RWPE2 (cell line): Measurements from ENCODE around the gene NCAM1.

ENCODE experiments used
- ATAC-seq: fragments of 200-7000 bp; cut with Tn5 transposase; 3 replicates; pipeline ENCODE4 v1.9.1; 2021; ENCODE audit warnings: low read depth
- DNase-seq: peaks from one replicate; pipeline ENCODE4 v3.0.0-alpha.2; 2020; ENCODE audit warnings: low spot score
- H3K27ac ChIP-seq: fragments of 450-650 bp; 2 replicates; pipeline ENCODE4 v1.5.1; 2017; ENCODE audit warnings: mild to moderate bottlenecking; ENCODE audit not compliant: poor library complexity, severe bottlenecking
- H3K27me3 ChIP-seq: fragments of 250-450 bp; sonication (Bioruptor Pico); 2 replicates; pipeline ENCODE4 v1.5.1; 2021; ENCODE audit warnings: mild to moderate bottlenecking, moderate library complexity; ENCODE audit not compliant: insufficient read depth, poor library complexity, severe bottlenecking
- H3K36me3 ChIP-seq: fragments of 250-450 bp; sonication (Bioruptor Pico); 2 replicates; pipeline ENCODE4 v1.5.1; 2020; ENCODE audit warnings: low read depth, mild to moderate bottlenecking, moderate library complexity
- H3K4me1 ChIP-seq: fragments of 250-450 bp; sonication (Bioruptor Pico); 2 replicates; pipeline ENCODE4 v1.5.1; 2021; ENCODE audit warnings: mild to moderate bottlenecking, moderate library complexity; ENCODE audit not compliant: insufficient read depth, poor library complexity, severe bottlenecking
- H3K4me3 ChIP-seq: fragments of 250-450 bp; sonication (Bioruptor Pico); 2 replicates; pipeline ENCODE4 v1.5.1; 2021; ENCODE audit warnings: mild to moderate bottlenecking, moderate library complexity; ENCODE audit not compliant: severe bottlenecking
- H3K9me3 ChIP-seq: fragments of 250-450 bp; sonication (Bioruptor Pico); 2 replicates; pipeline ENCODE4 v1.5.1; 2021; ENCODE audit warnings: mild to moderate bottlenecking, moderate library complexity; ENCODE audit not compliant: severe bottlenecking
- CTCF ChIP-seq: fragments of 450-650 bp; IDR thresholded peaks from one replicate; pipeline ENCODE4 v1.5.1; 2017; ENCODE audit warnings: mild to moderate bottlenecking, moderate library complexity; ENCODE audit not compliant: poor library complexity, severe bottlenecking

Gene NCAM1

DNA sequence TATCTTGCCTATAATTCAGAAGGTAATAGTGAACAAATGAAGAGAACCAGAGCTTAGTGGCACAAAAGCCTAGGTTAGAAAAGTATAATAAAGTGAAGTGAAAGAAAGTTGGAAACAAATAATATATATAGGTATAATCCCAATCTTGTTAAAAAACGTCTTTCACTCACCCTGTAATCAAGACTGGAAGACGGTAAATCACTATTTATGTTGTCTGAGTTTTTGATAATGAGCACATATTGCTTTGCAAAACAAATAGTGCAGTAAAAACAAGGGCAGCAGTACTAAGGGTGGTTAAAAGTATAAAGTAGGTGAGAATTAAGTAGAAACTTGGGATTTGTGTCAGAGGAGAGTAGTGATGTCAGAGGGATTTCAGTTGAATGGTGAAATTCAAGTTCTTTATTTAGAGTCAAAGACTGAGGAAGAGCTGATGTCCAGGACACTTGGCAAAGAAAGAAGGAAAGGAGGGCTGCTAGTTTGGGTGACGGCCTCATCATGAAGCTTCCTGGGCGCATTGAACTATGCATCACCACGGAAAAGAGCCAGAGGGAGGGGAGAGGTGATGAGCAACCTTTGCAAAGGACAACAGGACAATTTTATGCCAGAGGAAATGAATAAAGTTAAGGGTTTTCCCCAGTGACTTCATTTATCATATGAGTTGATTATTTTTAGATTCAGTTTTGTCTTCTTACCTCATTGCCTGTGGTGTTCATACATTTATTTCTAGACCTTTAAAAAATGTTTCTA lies 11.4 kb downstream of the NCAM1 start:
- H3K27me3 ChIP-seq = peaks cover 77% of the 10 kb centered on the region
- no peak for ATAC-seq

GRCh38 chr11:112975051-112975450 lies 13.8 kb downstream of the NCAM1 start:
- no peak for DNase-seq
- Histone ChIP-seq H3K36me3 (no peaks in the 10 kb centered on the region), H3K27ac (no peak overlapping the region), H3K4me3 (no peak overlapping the region), H3K9me3 (no peaks in the 10 kb centered on the region), H3K27me3 (peaks cover 62% of the 10 kb centered on the region), H3K4me1 (peaks cover 11% of the 10 kb centered on the region)
- ATAC-seq = no peak
- no peak for TF ChIP-seq CTCF

More for the DNA sequence above, 11.4 kb downstream of the NCAM1 start:
- Histone ChIP-seq H3K9me3 (no peaks in the 10 kb centered on the region), H3K4me3 (no peak overlapping the region), H3K4me1 (peaks cover 2% of the 10 kb centered on the region), H3K36me3 (no peaks in the 10 kb centered on the region), H3K27ac (no peak overlapping the region)
- no peak for TF ChIP-seq CTCF
- DNase-seq = no peak

GRCh38 chr11:112975493-112975892 lies 14.3 kb downstream of the NCAM1 start:
- Histone ChIP-seq H3K4me3 (no peak overlapping the region), H3K27ac (no peak overlapping the region), H3K27me3 (peaks cover 58% of the 10 kb centered on the region), H3K4me1 (peaks cover 11% of the 10 kb centered on the region), H3K9me3 (no peaks in the 10 kb centered on the region), H3K36me3 (no peaks in the 10 kb centered on the region)
- ATAC-seq = no peak
- DNase-seq = no peak
- no peak for TF ChIP-seq CTCF

DNA sequence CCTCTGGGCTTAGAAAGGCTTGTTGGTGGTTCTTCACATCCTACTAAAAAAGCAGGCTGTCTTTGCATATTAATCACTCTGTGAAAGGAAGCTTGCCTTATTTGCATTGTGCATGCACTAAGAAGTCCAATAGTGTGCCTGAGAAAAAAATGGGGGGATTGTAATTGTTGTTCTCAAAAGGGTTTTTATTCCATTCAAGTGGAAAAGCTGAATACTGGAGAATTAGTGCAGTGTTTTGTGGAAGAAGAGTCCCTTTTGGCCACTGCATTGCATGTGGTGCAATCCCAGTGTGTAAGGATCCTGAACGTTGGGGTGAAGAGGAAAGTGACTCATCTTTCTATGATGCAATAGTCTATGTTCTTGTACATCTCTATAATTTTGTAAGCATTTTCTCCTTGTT lies 16.5 kb downstream of the NCAM1 start:
- H3K9me3 ChIP-seq = no peaks in the 10 kb centered on the region
- no peak for DNase-seq
- ATAC-seq = peak; percentile 72
- H3K36me3 ChIP-seq = no peaks in the 10 kb centered on the region
- H3K27ac ChIP-seq = no peak overlapping the region
- peaks cover 38% of the 10 kb centered on the region for H3K27me3 ChIP-seq
- H3K4me1 ChIP-seq = peaks cover 11% of the 10 kb centered on the region
- no peak for TF ChIP-seq CTCF
- H3K4me3 ChIP-seq = no peak overlapping the region

GRCh38 chr11:112983887-112984286 lies 22.7 kb downstream of the NCAM1 start:
- DNase-seq (no peak), ATAC-seq (no peak)

More at GRCh38 chr11:112983887-112984286, 22.7 kb downstream of the NCAM1 start:
- Histone ChIP-seq H3K9me3 (no peaks in the 10 kb centered on the region), H3K4me1 (peaks cover 4% of the 10 kb centered on the region), H3K4me3 (no peak overlapping the region), H3K27me3 (no peaks in the 10 kb centered on the region), H3K27ac (no peak overlapping the region), H3K36me3 (no peaks in the 10 kb centered on the region)
- TF ChIP-seq CTCF = no peak
